OCI-LY3 (cell line): ENCODE data around the gene FNDC11.

Experiments used
- H2AFZ ChIP-seq: fragments of 200-600, 300-600 bp; shearing (Covaris generic); 2 replicates; pipeline ENCODE4 v1.6.0; 2014; ENCODE audit warnings: antibody characterized with exemption, low read depth, low read length
- H3K27ac ChIP-seq: fragments of 200-600, 300-600 bp; sonication (generic); 2 replicates; pipeline ENCODE4 v1.5.1; 2014; ENCODE audit warnings: mild to moderate bottlenecking, low read length, moderate library complexity, mixed read lengths
- H3K27me3 ChIP-seq: fragments of 200-600, 300-600 bp; sonication (generic); 2 replicates; pipeline ENCODE4 v1.6.1; 2014; ENCODE audit warnings: low read depth, low read length, mixed read lengths
- H3K36me3 ChIP-seq: fragments of 200-600, 300-600 bp; sonication (generic); replicated peaks from 2 replicates; pipeline ENCODE3; 2014; ENCODE audit warnings: low read depth, low read length, mixed read lengths
- H3K4me1 ChIP-seq: fragments of 300-600, 200-600 bp; sonication (generic); 2 replicates; pipeline ENCODE4 v1.6.1; 2014; ENCODE audit warnings: low read length, mixed read lengths
- H3K4me2 ChIP-seq: fragments of 200-600, 300-600 bp; sonication (generic); 2 replicates; pipeline ENCODE4 v1.6.1; 2014; ENCODE audit warnings: low read length, mixed read lengths
- H3K4me3 ChIP-seq: fragments of 300-600, 200-600 bp; sonication (generic); 2 replicates; pipeline ENCODE4 v1.5.1; 2014; ENCODE audit warnings: antibody characterized with exemption, mild to moderate bottlenecking, low read length, moderate library complexity
- H3K79me2 ChIP-seq: fragments of 300-600, 200-600 bp; shearing (Covaris generic); 2 replicates; pipeline ENCODE4 v1.6.1; 2014; ENCODE audit warnings: mild to moderate bottlenecking, low read length, mixed read lengths
- H3K9ac ChIP-seq: fragments of 300-600, 200-600 bp; shearing (Covaris generic); 2 replicates; pipeline ENCODE4 v1.6.0; 2014; ENCODE audit warnings: mild to moderate bottlenecking, low read length, moderate library complexity
- H3K9me3 ChIP-seq: fragments of 200-600, 300-600 bp; shearing (Covaris generic); 2 replicates; pipeline ENCODE4 v1.6.1; 2014; ENCODE audit warnings: low read length, mixed read lengths; ENCODE audit not compliant: insufficient read depth
- H4K20me1 ChIP-seq: fragments of 200-600, 300-600 bp; sonication (generic); 2 replicates; pipeline ENCODE4 v1.6.1; 2016; ENCODE audit warnings: low read length, mixed read lengths; ENCODE audit not compliant: insufficient read depth
- EZH2phosphoT487 ChIP-seq: fragments of 200-600 bp; shearing (Covaris generic); IDR thresholded peaks from 2 replicates; pipeline ENCODE4 v1.6.1; 2018; ENCODE audit warnings: antibody characterized with exemption, mixed run types, low read depth
- TF ChIP-seq, protein P1 (sequence below): fragments of 200-600, 300-600 bp; sonication (generic); IDR thresholded peaks from 2 replicates; pipeline ENCODE4 v1.5.1; 2014; ENCODE audit warnings: antibody characterized with exemption, low read length, low read depth

Gene FNDC11

DNA sequence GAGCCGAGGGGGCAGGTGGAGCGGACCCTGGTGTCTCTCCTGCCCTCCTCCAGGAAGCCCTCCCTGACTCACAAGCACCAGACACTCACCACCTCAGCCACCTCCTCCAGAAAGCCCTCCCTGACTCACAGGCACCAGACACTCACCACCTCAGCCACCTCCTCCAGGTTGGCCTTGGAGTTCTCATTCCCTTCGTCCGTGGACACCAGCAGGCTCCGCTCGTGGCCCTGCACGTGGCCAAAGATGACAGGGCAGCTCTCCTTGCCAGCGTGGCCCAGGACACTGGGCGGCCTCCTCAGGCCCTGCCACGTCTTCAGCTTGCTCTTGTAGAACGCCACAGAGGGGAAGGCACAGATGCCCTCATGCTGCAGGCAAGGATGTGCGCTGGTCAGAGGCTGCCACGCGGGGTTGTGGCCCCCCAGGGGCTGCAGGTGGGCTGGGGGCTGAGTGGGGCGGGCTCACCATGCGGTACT, 6.4 kb downstream of the FNDC11 start:
- no peak overlapping the region for H2AFZ ChIP-seq
- no peak overlapping the region for H3K9ac ChIP-seq
- H3K36me3 ChIP-seq = no peaks in the 10 kb centered on the region
- peaks cover 28% of the 10 kb centered on the region for H4K20me1 ChIP-seq
- no peak overlapping the region for H3K4me2 ChIP-seq
- no peaks in the 10 kb centered on the region for H3K4me1 ChIP-seq
- H3K27ac ChIP-seq = no peak overlapping the region
- peaks cover 9% of the 10 kb centered on the region for H3K27me3 ChIP-seq
- H3K79me2 ChIP-seq = no peaks in the 10 kb centered on the region
- no peak for TF ChIP-seq EZH2phosphoT487
- no peaks in the 10 kb centered on the region for H3K9me3 ChIP-seq
- H3K4me3 ChIP-seq = no peak overlapping the region

DNA sequence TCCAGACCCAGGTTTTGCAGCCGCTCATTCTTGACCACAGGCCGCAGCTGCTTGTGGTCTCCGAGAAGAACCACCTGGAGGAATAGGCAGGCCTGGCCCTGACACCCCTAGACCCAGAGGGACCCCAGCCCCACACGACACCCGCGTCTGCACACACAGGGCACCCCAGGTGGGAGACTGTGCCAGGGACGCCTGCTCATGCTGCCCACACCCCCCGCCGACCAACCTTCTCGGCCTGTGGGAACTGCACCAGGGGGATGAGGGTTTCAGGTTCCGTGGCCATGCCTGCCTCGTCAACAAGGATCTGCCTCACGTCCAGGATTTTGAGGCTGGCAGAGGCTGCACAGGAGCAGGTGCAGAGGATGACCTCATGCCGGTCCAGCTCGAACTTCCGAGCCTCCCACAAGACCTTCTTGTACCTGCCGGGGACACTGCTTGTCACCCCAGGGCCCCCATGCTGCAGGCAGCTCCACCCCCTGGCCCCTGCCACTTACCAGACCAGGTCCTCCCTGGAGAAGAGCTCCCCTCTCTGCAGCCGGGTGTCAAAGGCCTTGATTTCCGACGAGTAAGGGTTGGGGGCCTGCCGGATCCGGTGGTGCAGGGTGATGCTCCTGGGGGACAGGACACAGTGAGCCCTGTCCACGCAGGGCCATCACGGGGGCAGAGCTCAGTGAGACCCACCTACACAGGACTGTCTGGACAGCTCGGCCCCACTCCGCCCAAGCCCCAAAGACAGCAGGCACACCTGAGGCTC, 7.1 kb downstream of the FNDC11 start:
- Histone ChIP-seq H3K27me3 (peaks cover 10% of the 10 kb centered on the region; the same call in 1 of the 2 replicates), H2AFZ (no peak overlapping the region), H3K4me1 (no peaks in the 10 kb centered on the region), H3K79me2 (no peaks in the 10 kb centered on the region), H3K27ac (no peak overlapping the region), H3K9ac (no peak overlapping the region), H3K4me3 (no peak overlapping the region), H3K36me3 (no peaks in the 10 kb centered on the region), H4K20me1 (peaks cover 33% of the 10 kb centered on the region), H3K4me2 (no peak overlapping the region), H3K9me3 (no peaks in the 10 kb centered on the region)
- TF ChIP-seq, protein P1, sequence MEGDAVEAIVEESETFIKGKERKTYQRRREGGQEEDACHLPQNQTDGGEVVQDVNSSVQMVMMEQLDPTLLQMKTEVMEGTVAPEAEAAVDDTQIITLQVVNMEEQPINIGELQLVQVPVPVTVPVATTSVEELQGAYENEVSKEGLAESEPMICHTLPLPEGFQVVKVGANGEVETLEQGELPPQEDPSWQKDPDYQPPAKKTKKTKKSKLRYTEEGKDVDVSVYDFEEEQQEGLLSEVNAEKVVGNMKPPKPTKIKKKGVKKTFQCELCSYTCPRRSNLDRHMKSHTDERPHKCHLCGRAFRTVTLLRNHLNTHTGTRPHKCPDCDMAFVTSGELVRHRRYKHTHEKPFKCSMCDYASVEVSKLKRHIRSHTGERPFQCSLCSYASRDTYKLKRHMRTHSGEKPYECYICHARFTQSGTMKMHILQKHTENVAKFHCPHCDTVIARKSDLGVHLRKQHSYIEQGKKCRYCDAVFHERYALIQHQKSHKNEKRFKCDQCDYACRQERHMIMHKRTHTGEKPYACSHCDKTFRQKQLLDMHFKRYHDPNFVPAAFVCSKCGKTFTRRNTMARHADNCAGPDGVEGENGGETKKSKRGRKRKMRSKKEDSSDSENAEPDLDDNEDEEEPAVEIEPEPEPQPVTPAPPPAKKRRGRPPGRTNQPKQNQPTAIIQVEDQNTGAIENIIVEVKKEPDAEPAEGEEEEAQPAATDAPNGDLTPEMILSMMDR = no peak
- TF ChIP-seq EZH2phosphoT487 = no peak

DNA sequence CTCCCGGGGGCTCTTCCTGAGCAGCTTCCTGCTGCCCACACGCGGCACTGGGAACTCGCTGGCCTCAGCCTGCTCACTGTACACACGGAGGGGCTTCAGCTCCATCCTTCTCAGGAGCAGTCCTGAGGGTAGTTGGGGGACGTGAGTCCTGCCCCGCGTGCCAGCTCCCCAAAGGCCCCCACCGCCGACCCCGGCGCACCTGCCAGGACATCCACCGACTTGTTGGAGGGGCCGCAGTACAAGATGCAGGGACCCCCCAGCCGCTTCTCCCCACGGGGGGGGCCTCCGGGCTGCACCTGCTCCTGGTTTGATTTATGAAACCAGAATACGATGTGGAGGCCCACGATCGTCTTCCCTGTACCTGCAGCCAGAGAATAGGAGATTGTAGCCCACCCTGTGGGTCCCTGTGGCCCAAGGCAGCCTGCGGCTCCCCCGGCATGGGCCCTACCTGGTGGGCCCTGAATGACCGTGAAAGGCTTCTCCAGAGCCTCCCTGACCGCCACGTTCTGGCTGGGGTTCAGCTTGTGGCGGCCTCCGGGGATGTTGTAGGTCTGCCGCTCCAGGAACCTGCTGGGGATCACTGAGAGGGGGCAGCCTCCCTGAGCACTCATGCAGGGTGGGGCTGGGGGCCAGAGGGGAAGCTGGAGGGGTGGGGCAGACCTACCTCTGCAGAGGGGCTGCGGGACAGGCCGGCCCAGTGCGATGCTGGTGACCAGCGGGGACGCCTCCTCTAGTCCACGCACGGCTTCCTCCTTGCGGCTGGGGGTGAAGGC, 7.9 kb downstream of the FNDC11 start:
- Histone ChIP-seq H3K79me2 (no peaks in the 10 kb centered on the region), H3K4me2 (no peak overlapping the region), H3K27ac (no peak overlapping the region), H4K20me1 (peaks cover 39% of the 10 kb centered on the region), H2AFZ (no peak overlapping the region), H3K9ac (no peak overlapping the region), H3K27me3 (peaks cover 14% of the 10 kb centered on the region; the same call in 1 of the 2 replicates), H3K9me3 (no peaks in the 10 kb centered on the region), H3K4me3 (no peak overlapping the region), H3K36me3 (no peaks in the 10 kb centered on the region), H3K4me1 (no peaks in the 10 kb centered on the region)
- TF ChIP-seq EZH2phosphoT487 = no peak
- TF ChIP-seq, protein P1 = no peak

DNA sequence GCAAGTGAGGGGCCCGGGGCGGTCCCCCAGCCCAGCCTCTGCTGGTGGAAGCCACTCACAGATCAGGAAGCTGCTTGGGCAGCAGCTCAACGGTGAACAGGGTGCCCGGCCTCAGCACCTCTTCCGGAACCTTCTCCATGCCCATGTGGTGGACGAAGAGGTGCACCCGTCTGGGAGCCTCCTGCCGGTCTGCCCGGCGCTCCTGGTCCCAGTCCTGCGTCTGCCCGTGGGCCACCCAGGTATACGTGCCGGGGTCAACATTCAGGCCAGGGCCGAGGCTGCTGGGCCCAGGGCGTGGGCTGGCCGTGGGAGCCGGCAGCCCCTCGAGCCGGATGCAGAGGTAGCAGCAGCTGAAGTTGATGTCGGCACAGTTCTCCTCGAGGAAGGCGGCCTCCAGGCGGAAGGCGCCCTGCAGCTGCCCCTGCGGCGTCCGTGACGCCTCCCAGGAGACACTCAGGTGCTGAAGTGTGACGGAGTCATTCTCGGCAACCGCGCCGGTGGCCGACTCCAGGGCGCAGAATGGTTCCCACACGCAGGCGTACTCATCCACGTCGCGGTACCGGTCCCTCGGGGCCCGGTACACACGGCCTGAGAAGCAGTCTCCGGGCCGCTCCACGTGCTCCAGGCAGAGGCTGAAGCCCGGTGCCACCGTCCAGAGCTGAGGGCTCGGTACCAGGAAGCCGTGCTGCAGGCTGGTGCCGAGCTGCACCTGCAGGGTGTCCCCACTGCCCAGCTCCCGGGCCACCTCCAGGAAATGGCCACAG, 8.7 kb downstream of the FNDC11 start:
- Histone ChIP-seq H3K9ac (no peak overlapping the region), H3K36me3 (no peaks in the 10 kb centered on the region), H3K4me1 (peaks cover 4% of the 10 kb centered on the region), H3K79me2 (no peaks in the 10 kb centered on the region), H3K4me3 (no peak overlapping the region), H3K27ac (no peak overlapping the region), H4K20me1 (peaks cover 43% of the 10 kb centered on the region), H3K4me2 (no peak overlapping the region), H3K27me3 (peaks cover 19% of the 10 kb centered on the region; the same call in 1 of the 2 replicates), H2AFZ (no peak overlapping the region), H3K9me3 (no peaks in the 10 kb centered on the region)
- TF ChIP-seq, protein P1 = no peak
- no peak for TF ChIP-seq EZH2phosphoT487
